Stimulated activated CD8-positive, alpha-beta memory T cell treated with anti-CD3 and anti-CD28 coated beads, Interleukin-15, amount 100 ng/mL, for 1 hour (primary cell): ENCODE results near the gene PHF21B.
"Not testable (repeated sequence)": the region's sequence is repeated elsewhere in the genome, so short reads cannot be mapped to it uniquely, and the experiment has no call there.

ENCODE experiments used
- DNase-seq: peaks from one replicate; pipeline ENCODE4 v3.0.0-alpha.2; 2020; ENCODE audit warnings: low read depth

The PHF21B gene

GRCh38 chr22:44917372-44918165 lies 92.2 kb downstream of the PHF21B start:
- no peak for DNase-seq

GRCh38 chr22:44916281-44917231 lies 93.2 kb downstream of the PHF21B start:
- DNase-seq: no peak

- DNase-seq: no peak
Observed at GRCh38 chr22:44915441-44915840, 94.4 kb downstream of the PHF21B start.

GRCh38 chr22:44914026-44914721 lies 95.6 kb downstream of the PHF21B start:
- DNase-seq: no peak

GRCh38 chr22:44913198-44913983 lies 96.4 kb downstream of the PHF21B start:
- no peak for DNase-seq

- no peak for DNase-seq
Observed at GRCh38 chr22:44909241-44909640, 100.6 kb downstream of the PHF21B start.

GRCh38 chr22:44907765-44908737 lies 101.8 kb downstream of the PHF21B start:
- no peak for DNase-seq

GRCh38 chr22:44906999-44907644 lies 102.7 kb downstream of the PHF21B start:
- DNase-seq: no peak

GRCh38 chr22:44906248-44906936 lies 103.4 kb downstream of the PHF21B start:
- no peak for DNase-seq

GRCh38 chr22:44904492-44905152 lies 105.2 kb downstream of the PHF21B start:
- not testable (repeated sequence) for DNase-seq

GRCh38 chr22:44903164-44903563 lies 106.6 kb downstream of the PHF21B start:
- not testable (repeated sequence) for DNase-seq

GRCh38 chr22:44901301-44901700 lies 108.5 kb downstream of the PHF21B start:
- no peak for DNase-seq

GRCh38 chr22:44898236-44898635 lies 111.6 kb downstream of the PHF21B start:
- no peak for DNase-seq

- DNase-seq: no peak
Observed at GRCh38 chr22:44895296-44896055, 114.3 kb downstream of the PHF21B start.

GRCh38 chr22:44894782-44895181 lies 115.0 kb downstream of the PHF21B start:
- no peak for DNase-seq

- no peak for DNase-seq
Observed at GRCh38 chr22:44894321-44894720, 115.5 kb downstream of the PHF21B start.

GRCh38 chr22:44893731-44894080 lies 116.1 kb downstream of the PHF21B start:
- DNase-seq: no peak
